KMS-11 (cell line): ENCODE results near the gene MAP2K2.

Experiments used
- H2AFZ ChIP-seq: fragments of 200-600 bp; sonication (generic); 2 replicates; pipeline ENCODE4 v1.6.1; 2016; ENCODE audit warnings: antibody characterized with exemption, mixed run types, low read depth
- H3K27ac ChIP-seq: fragments of 200-600 bp; sonication (generic); 2 replicates; pipeline ENCODE4 v1.6.1; 2016; ENCODE audit warnings: mild to moderate bottlenecking, mixed run types
- H3K27me3 ChIP-seq: fragments of 200-600 bp; sonication (generic); 2 replicates; pipeline ENCODE4 v1.6.1; 2017; ENCODE audit warnings: mild to moderate bottlenecking, low read depth, mixed run types, moderate library complexity; ENCODE audit not compliant: insufficient read depth
- H3K36me3 ChIP-seq: fragments of 200-600 bp; sonication (generic); 2 replicates; pipeline ENCODE4 v1.6.1; 2017; ENCODE audit warnings: mild to moderate bottlenecking, mixed run types; ENCODE audit not compliant: insufficient read depth
- H3K4me1 ChIP-seq: fragments of 200-600 bp; sonication (generic); 2 replicates; pipeline ENCODE4 v1.6.1; 2016; ENCODE audit warnings: mild to moderate bottlenecking, low read depth, mixed run types; ENCODE audit not compliant: poor library complexity, severe bottlenecking
- H3K4me2 ChIP-seq: fragments of 200-600 bp; sonication (generic); 2 replicates; pipeline ENCODE4 v1.7.0; 2016; ENCODE audit warnings: mild to moderate bottlenecking, mixed run types
- H3K4me3 ChIP-seq: fragments of 200-600 bp; sonication (generic); IDR thresholded peaks from 2 replicates; pipeline ENCODE4 v1.6.1; 2017; ENCODE audit warnings: low read depth, low read length, mixed read lengths; ENCODE audit not compliant: insufficient read depth
- H3K79me2 ChIP-seq: fragments of 200-600 bp; sonication (generic); 2 replicates; pipeline ENCODE4 v1.6.1; 2016; ENCODE audit warnings: low read depth, mixed run types; ENCODE audit not compliant: insufficient read depth
- H3K9ac ChIP-seq: fragments of 200-600 bp; sonication (generic); 2 replicates; pipeline ENCODE4 v1.6.1; 2016; ENCODE audit warnings: mild to moderate bottlenecking, mixed run types
- H4K20me1 ChIP-seq: fragments of 200-600 bp; sonication (generic); 2 replicates; pipeline ENCODE4 v1.6.1; 2016; ENCODE audit warnings: mild to moderate bottlenecking, mixed run types; ENCODE audit not compliant: insufficient read depth
- CTCF ChIP-seq: fragments of 200-600 bp; sonication (generic); conservative IDR thresholded peaks from 2 replicates; pipeline ENCODE4 v1.6.1; 2017; ENCODE audit warnings: low read depth, mild to moderate bottlenecking, antibody characterized with exemption, low read length, moderate library complexity, mixed read lengths

Gene MAP2K2

GRCh38 chr19:4046362-4046691 lies 77.6 kb downstream of the MAP2K2 start:
- no peak overlapping the region for H3K27ac ChIP-seq
- H3K9ac ChIP-seq, result no peak overlapping the region
- no peak overlapping the region for H2AFZ ChIP-seq
- TF ChIP-seq CTCF, result no peak
- H3K27me3 ChIP-seq, result no peaks in the 10 kb centered on the region
- no peaks in the 10 kb centered on the region for H3K36me3 ChIP-seq
- no peaks in the 10 kb centered on the region; the same call in 1 of the 2 replicates for H4K20me1 ChIP-seq
- peaks cover 27% of the 10 kb centered on the region for H3K79me2 ChIP-seq
- H3K4me3 ChIP-seq, result no peak overlapping the region
- no peak overlapping the region for H3K4me2 ChIP-seq
- H3K4me1 ChIP-seq, result no peaks in the 10 kb centered on the region

GRCh38 chr19:4045597-4046361 lies 78.1 kb downstream of the MAP2K2 start:
- Histone ChIP-seq H4K20me1 (no peaks in the 10 kb centered on the region; the same call in 1 of the 2 replicates), H3K4me1 (no peaks in the 10 kb centered on the region), H3K36me3 (no peaks in the 10 kb centered on the region), H2AFZ (no peak overlapping the region), H3K79me2 (peaks cover 24% of the 10 kb centered on the region), H3K27me3 (no peaks in the 10 kb centered on the region), H3K27ac (no peak overlapping the region), H3K4me3 (no peak overlapping the region), H3K9ac (no peak overlapping the region), H3K4me2 (no peak overlapping the region)
- TF ChIP-seq CTCF, result no peak

- TF ChIP-seq CTCF, result no peak
These were observed 78.9 kb downstream of the MAP2K2 start for GRCh38 chr19:4044990-4045465.

GRCh38 chr19:4043966-4044715 lies 79.8 kb downstream of the MAP2K2 start:
- Histone ChIP-seq H3K4me3 (no peak overlapping the region), H3K79me2 (peaks cover 8% of the 10 kb centered on the region; the same call in 1 of the 2 replicates), H3K4me2 (no peak overlapping the region), H4K20me1 (no peaks in the 10 kb centered on the region), H3K9ac (no peak overlapping the region), H3K27ac (no peak overlapping the region), H3K4me1 (no peaks in the 10 kb centered on the region), H3K27me3 (no peaks in the 10 kb centered on the region), H2AFZ (no peak overlapping the region), H3K36me3 (no peaks in the 10 kb centered on the region)
- no peak for TF ChIP-seq CTCF

More at GRCh38 chr19:4044990-4045465, 78.9 kb downstream of the MAP2K2 start:
- H2AFZ ChIP-seq, result no peak overlapping the region
- no peak overlapping the region for H3K9ac ChIP-seq
- no peak overlapping the region for H3K4me3 ChIP-seq
- H3K27me3 ChIP-seq, result no peaks in the 10 kb centered on the region
- H3K79me2 ChIP-seq, result peaks cover 17% of the 10 kb centered on the region
- H4K20me1 ChIP-seq, result no peaks in the 10 kb centered on the region
- no peak overlapping the region for H3K4me2 ChIP-seq
- H3K27ac ChIP-seq, result no peak overlapping the region
- H3K36me3 ChIP-seq, result no peaks in the 10 kb centered on the region
- H3K4me1 ChIP-seq, result no peaks in the 10 kb centered on the region
